HFFc6 (cell line): ENCODE data around the gene BACH1. TPM values are rescaled to one million over a fixed set of nuclear protein-coding genes. Genes with fewer than 3 reads are reported as not detected.

Source experiments
- DNase-seq: peaks from one replicate; pipeline ENCODE4 v3.0.0-alpha.2; 2018
- H3K27ac Mint-ChIP-seq: 2 replicates; pipeline ENCODE4 v1.8.0; 2020; ENCODE audit warnings: mild to moderate bottlenecking, mixed read lengths
- H3K27me3 Mint-ChIP-seq: 2 replicates; pipeline ENCODE4 v1.8.0; 2021; ENCODE audit warnings: mild to moderate bottlenecking, moderate library complexity, mixed read lengths; ENCODE audit not compliant: insufficient read depth
- H3K36me3 Mint-ChIP-seq: 2 replicates; pipeline ENCODE4 v1.8.0; 2021; ENCODE audit warnings: low read depth, mixed read lengths
- H3K4me1 Mint-ChIP-seq: 2 replicates; pipeline ENCODE4 v1.8.0; 2020; ENCODE audit warnings: low read depth, mixed read lengths
- H3K4me3 Mint-ChIP-seq: 2 replicates; pipeline ENCODE4 v1.8.0; 2020; ENCODE audit warnings: mild to moderate bottlenecking, moderate library complexity, mixed read lengths
- H3K9me3 Mint-ChIP-seq: 2 replicates; pipeline ENCODE4 v1.8.0; 2020; ENCODE audit warnings: mild to moderate bottlenecking, mixed read lengths
- total RNA-seq, 6 experiments: library from RNA; stranded (reverse); fragmentation: NEBNext Ultra II Directional; extraction: Animal tissue kit (Norgen Biotek cat#: 25700); gene quantifications; 2 replicates in 1 of 6; 3 replicates in 5 of 6; pipeline ENCODE4 v1.2.3, GENCODE V29; 2021
- TF ChIP-seq, protein P1 (sequence below): fragments of 200-600 bp; sonication (generic); IDR thresholded peaks from 2 replicates; pipeline ENCODE4 v1.5.0; 2021; ENCODE audit warnings: antibody characterized with exemption, mild to moderate bottlenecking

Gene BACH1
- total RNA-seq, 6 experiments from 2014 or later: 47.3 to 53.5 (median 53.1) TPM

DNA sequence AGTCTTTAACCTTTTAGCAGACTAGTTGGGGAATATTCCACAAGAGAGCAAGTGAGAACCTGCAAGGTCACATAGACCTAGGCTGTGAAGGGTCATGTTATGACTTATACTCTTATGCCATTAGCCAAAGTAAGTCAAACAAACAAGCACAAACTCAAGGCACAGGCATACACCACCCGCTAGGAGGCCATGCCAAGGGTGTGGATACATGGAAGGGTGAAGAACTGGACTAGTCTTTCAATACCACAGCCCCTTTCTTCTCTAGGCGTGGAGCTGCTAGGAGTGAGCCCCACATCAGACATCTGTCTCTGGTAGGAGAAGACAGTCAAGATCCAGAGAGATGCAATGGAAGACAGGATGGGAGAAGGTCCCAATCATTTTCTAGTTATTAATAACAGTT lies 68.6 kb downstream of the BACH1 start:
- peaks cover 3% of the 10 kb centered on the region; the same call in 1 of the 2 replicates for H3K27me3 Mint-ChIP-seq
- H3K36me3 Mint-ChIP-seq: peaks cover 38% of the 10 kb centered on the region
- no peaks in the 10 kb centered on the region for H3K9me3 Mint-ChIP-seq
- H3K4me1 Mint-ChIP-seq: peaks cover 16% of the 10 kb centered on the region
- H3K4me3 Mint-ChIP-seq: no peak overlapping the region
- no peak overlapping the region for H3K27ac Mint-ChIP-seq
- no peak for DNase-seq
- TF ChIP-seq, protein P1, sequence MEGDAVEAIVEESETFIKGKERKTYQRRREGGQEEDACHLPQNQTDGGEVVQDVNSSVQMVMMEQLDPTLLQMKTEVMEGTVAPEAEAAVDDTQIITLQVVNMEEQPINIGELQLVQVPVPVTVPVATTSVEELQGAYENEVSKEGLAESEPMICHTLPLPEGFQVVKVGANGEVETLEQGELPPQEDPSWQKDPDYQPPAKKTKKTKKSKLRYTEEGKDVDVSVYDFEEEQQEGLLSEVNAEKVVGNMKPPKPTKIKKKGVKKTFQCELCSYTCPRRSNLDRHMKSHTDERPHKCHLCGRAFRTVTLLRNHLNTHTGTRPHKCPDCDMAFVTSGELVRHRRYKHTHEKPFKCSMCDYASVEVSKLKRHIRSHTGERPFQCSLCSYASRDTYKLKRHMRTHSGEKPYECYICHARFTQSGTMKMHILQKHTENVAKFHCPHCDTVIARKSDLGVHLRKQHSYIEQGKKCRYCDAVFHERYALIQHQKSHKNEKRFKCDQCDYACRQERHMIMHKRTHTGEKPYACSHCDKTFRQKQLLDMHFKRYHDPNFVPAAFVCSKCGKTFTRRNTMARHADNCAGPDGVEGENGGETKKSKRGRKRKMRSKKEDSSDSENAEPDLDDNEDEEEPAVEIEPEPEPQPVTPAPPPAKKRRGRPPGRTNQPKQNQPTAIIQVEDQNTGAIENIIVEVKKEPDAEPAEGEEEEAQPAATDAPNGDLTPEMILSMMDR: no peak

DNA sequence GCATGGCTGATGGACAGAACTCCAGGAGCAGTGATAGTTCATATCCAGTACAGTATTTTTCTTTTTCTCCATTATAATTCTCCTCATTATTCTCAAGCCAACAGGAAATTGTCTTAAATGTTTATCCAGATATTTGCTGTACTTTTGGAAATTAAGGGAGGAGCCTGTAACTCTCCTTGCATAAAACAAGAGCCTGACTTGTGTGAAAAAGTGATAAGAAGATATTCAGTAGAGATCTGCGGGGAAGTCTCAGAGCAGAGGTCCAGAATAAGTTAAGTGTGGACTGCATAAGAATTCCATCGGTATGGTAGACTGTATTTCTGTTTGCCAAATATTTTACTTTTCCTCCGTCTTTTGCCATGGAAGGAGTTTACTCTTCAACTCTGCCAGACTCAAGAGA lies 70.2 kb downstream of the BACH1 start:
- Mint-ChIP-seq H3K4me3 (no peak overlapping the region), H3K36me3 (peaks cover 33% of the 10 kb centered on the region), H3K9me3 (no peaks in the 10 kb centered on the region), H3K4me1 (peaks cover 20% of the 10 kb centered on the region), H3K27me3 (peaks cover 3% of the 10 kb centered on the region; the same call in 1 of the 2 replicates), H3K27ac (no peak overlapping the region)
- TF ChIP-seq, protein P1: no peak
- DNase-seq: no peak

DNA sequence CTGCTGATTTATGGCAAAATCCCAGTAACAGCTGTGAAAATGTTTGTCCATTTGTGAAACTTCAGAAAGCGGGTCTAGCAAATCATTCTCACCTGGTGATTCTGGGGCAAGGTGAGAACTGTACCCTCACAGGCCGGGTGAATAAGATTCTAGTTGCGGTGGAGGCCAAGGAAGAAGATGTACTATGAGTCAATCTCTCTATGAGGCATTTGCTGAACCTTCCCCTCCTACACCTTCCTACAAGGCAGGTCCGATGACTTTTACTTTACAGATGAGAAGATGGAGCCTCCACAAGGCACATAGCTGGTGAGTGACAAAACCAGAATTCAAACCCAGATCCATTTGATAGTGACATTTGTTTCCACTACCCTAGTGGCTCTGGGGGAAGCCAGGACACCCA lies 72.7 kb downstream of the BACH1 start:
- H3K9me3 Mint-ChIP-seq: no peaks in the 10 kb centered on the region
- DNase-seq: no peak
- no peak overlapping the region for H3K4me3 Mint-ChIP-seq
- peaks cover 22% of the 10 kb centered on the region for H3K36me3 Mint-ChIP-seq
- TF ChIP-seq, protein P1: no peak
- peaks cover 27% of the 10 kb centered on the region for H3K4me1 Mint-ChIP-seq
- H3K27me3 Mint-ChIP-seq: peaks cover 3% of the 10 kb centered on the region; the same call in 1 of the 2 replicates
- peak overlapping the region; percentile 53 for H3K27ac Mint-ChIP-seq

DNA sequence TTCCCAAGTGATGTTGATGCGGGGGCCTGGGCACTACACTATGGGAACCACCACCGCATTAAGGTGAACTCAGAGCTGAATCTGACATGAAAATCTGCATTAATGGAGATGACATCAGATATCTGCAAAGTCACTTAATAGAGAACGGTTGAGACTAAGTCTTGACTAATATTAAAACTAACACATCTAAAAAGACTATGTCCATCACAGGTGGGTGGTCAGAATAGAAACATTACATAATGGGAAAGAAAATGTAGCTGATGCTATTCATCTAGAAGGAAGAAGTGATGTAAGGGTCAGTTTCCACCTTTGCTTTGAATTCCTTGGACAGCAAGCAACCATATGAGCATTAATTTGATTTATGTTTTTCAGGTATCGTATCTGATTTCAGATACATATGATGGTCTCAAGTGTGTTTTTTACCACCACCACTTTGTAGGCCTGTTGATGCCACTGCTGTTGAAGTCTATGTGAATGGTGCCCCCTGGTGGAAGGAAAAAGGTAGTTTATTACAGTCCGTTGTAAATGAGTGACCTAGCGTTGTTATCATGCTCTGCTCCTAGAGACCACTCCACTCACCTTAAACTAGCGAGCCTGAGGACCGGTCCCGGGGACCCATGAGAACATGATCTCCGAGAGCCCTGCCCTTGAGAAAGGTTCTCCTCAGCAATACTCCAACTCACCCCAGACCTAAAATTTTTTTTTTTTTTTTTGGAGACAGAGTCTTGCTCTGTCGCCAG lies 73.5 kb downstream of the BACH1 start:
- no peaks in the 10 kb centered on the region for H3K9me3 Mint-ChIP-seq
- H3K27me3 Mint-ChIP-seq: peaks cover 5% of the 10 kb centered on the region; the same call in 1 of the 2 replicates
- H3K4me3 Mint-ChIP-seq: no peak overlapping the region
- DNase-seq: peak; percentile 68
- peaks cover 32% of the 10 kb centered on the region for H3K4me1 Mint-ChIP-seq
- H3K36me3 Mint-ChIP-seq: peaks cover 15% of the 10 kb centered on the region
- H3K27ac Mint-ChIP-seq: peak overlapping the region; percentile 67
- TF ChIP-seq, protein P1: peak; percentile 94

DNA sequence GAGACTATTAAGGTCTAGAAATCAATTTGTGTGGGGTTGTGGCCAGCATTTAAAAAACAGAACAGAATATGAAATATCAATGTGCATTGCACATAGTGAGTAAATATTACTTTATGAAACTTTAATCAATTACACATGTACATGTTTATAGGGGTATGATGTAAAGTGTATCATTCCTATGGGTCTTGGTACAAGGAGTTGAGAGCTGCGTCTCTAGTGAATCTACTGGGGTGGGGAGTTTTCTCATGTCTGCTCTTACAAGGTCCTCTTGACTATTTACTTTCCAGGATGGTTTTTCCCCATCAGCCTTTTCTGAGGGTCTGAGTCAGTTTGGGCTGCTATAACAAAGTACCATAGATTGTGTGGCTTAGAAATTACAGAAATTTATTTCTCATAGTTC lies 75.8 kb downstream of the BACH1 start:
- H3K4me3 Mint-ChIP-seq: no peak overlapping the region
- H3K36me3 Mint-ChIP-seq: peaks cover 14% of the 10 kb centered on the region
- no peak overlapping the region; the same call in 1 of the 2 replicates for H3K27ac Mint-ChIP-seq
- TF ChIP-seq, protein P1: no peak
- DNase-seq: no peak
- peaks cover 3% of the 10 kb centered on the region; the same call in 1 of the 2 replicates for H3K27me3 Mint-ChIP-seq
- H3K4me1 Mint-ChIP-seq: peaks cover 46% of the 10 kb centered on the region
- no peaks in the 10 kb centered on the region for H3K9me3 Mint-ChIP-seq
